MM.1S (cell line): ENCODE data around the gene CD52.

Experiments used
- DNase-seq: peaks from one replicate; pipeline ENCODE4 v3.0.0-alpha.2; 2015
- H2AFZ ChIP-seq: fragments of 300-600 bp; sonication (generic); 2 replicates; pipeline ENCODE4 v1.6.0; 2016; ENCODE audit warnings: antibody characterized with exemption, low read length
- H3F3A ChIP-seq: fragments of 300-600 bp; sonication (generic); 2 replicates; pipeline ENCODE4 v1.6.1; 2016; ENCODE audit warnings: mild to moderate bottlenecking, antibody characterized with exemption, low read length, moderate library complexity, mixed read lengths; ENCODE audit not compliant: insufficient read depth
- H3K27ac ChIP-seq: fragments of 300-600 bp; sonication (generic); 2 replicates; pipeline ENCODE4 v1.5.1; 2016; ENCODE audit warnings: mild to moderate bottlenecking, low read length
- H3K27me3 ChIP-seq: fragments of 300-600 bp; sonication (generic); replicated peaks from 2 replicates; pipeline ENCODE4 v1.6.0; 2016; ENCODE audit warnings: low read length; ENCODE audit not compliant: insufficient read depth
- H3K36me3 ChIP-seq: fragments of 300-600 bp; sonication (generic); replicated peaks from 2 replicates; pipeline ENCODE4 v1.6.1; 2016; ENCODE audit warnings: mild to moderate bottlenecking, low read length, mixed read lengths; ENCODE audit not compliant: insufficient read depth
- H3K4me1 ChIP-seq: fragments of 300-600 bp; sonication (generic); 2 replicates; pipeline ENCODE4 v1.6.1; 2016; ENCODE audit warnings: low read length, mixed read lengths
- H3K4me2 ChIP-seq: fragments of 300-600 bp; sonication (generic); 2 replicates; pipeline ENCODE4 v1.6.0; 2016; ENCODE audit warnings: low read depth, low read length
- H3K4me3 ChIP-seq: fragments of 300-600 bp; sonication (generic); 2 replicates; pipeline ENCODE4 v1.5.1; 2016; ENCODE audit warnings: low read length, mixed read lengths
- H3K79me2 ChIP-seq: fragments of 300-600 bp; sonication (generic); 2 replicates; pipeline ENCODE4 v1.6.1; 2016; ENCODE audit warnings: mixed run types, low read length, mixed read lengths
- H3K9ac ChIP-seq: fragments of 300-600 bp; sonication (generic); 2 replicates; pipeline ENCODE4 v1.6.1; 2016; ENCODE audit warnings: low read length, mixed read lengths
- H3K9me2 ChIP-seq: fragments of 300-600 bp; sonication (generic); replicated peaks from 2 replicates; pipeline ENCODE4 v1.6.1; 2016; ENCODE audit warnings: mild to moderate bottlenecking, low read length, mixed read lengths; ENCODE audit not compliant: insufficient read depth
- H3K9me3 ChIP-seq: fragments of 300-600 bp; sonication (generic); replicated peaks from 2 replicates; pipeline ENCODE4 v1.6.1; 2016; ENCODE audit warnings: mild to moderate bottlenecking, low read length, mixed read lengths; ENCODE audit not compliant: insufficient read depth
- H4K20me1 ChIP-seq: fragments of 300-600 bp; sonication (generic); 2 replicates; pipeline ENCODE4 v1.6.1; 2016; ENCODE audit warnings: mild to moderate bottlenecking, low read length, moderate library complexity, mixed read lengths; ENCODE audit not compliant: insufficient read depth
- EZH2 ChIP-seq: fragments of 300-600 bp; sonication (generic); optimal IDR thresholded peaks from 2 replicates; pipeline ENCODE3; 2017; ENCODE audit warnings: low read depth, mild to moderate bottlenecking, antibody characterized with exemption, low read length, mixed read lengths
- EZH2phosphoT487 ChIP-seq: fragments of 300-600 bp; sonication (generic); IDR thresholded peaks from 2 replicates; pipeline ENCODE4 v1.6.1; 2018; ENCODE audit warnings: antibody characterized with exemption, low read length
- TF ChIP-seq, protein P1 (sequence below): fragments of 300-600 bp; sonication (generic); IDR thresholded peaks from 2 replicates; pipeline ENCODE4 v1.5.1; 2016; ENCODE audit warnings: antibody characterized with exemption, low read length, mixed read lengths

Gene CD52

GRCh38 chr1:26344147-26344920 is 26.6 kb downstream of the CD52 start:
- H3F3A ChIP-seq: no peaks in the 10 kb centered on the region
- H3K79me2 ChIP-seq: no peaks in the 10 kb centered on the region
- H3K4me2 ChIP-seq: no peak overlapping the region
- no peak overlapping the region for H3K27ac ChIP-seq
- H3K9me2 ChIP-seq: no peaks in the 10 kb centered on the region
- H3K4me3 ChIP-seq: no peak overlapping the region
- no peaks in the 10 kb centered on the region for H3K9me3 ChIP-seq
- H3K27me3 ChIP-seq: peaks cover 24% of the 10 kb centered on the region
- H3K4me1 ChIP-seq: no peaks in the 10 kb centered on the region
- H4K20me1 ChIP-seq: no peaks in the 10 kb centered on the region
- H2AFZ ChIP-seq: no peak overlapping the region
- H3K36me3 ChIP-seq: no peaks in the 10 kb centered on the region
- H3K9ac ChIP-seq: no peak overlapping the region
- TF ChIP-seq, protein P1, sequence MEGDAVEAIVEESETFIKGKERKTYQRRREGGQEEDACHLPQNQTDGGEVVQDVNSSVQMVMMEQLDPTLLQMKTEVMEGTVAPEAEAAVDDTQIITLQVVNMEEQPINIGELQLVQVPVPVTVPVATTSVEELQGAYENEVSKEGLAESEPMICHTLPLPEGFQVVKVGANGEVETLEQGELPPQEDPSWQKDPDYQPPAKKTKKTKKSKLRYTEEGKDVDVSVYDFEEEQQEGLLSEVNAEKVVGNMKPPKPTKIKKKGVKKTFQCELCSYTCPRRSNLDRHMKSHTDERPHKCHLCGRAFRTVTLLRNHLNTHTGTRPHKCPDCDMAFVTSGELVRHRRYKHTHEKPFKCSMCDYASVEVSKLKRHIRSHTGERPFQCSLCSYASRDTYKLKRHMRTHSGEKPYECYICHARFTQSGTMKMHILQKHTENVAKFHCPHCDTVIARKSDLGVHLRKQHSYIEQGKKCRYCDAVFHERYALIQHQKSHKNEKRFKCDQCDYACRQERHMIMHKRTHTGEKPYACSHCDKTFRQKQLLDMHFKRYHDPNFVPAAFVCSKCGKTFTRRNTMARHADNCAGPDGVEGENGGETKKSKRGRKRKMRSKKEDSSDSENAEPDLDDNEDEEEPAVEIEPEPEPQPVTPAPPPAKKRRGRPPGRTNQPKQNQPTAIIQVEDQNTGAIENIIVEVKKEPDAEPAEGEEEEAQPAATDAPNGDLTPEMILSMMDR: no peak
- TF ChIP-seq EZH2phosphoT487 (no peak), EZH2 (no peak)
- DNase-seq: no peak

- Histone ChIP-seq H2AFZ (no peak overlapping the region), H3K4me2 (no peak overlapping the region), H3F3A (no peaks in the 10 kb centered on the region), H3K9ac (no peak overlapping the region), H3K4me3 (no peak overlapping the region), H3K9me3 (no peaks in the 10 kb centered on the region), H4K20me1 (no peaks in the 10 kb centered on the region), H3K4me1 (no peaks in the 10 kb centered on the region), H3K9me2 (no peaks in the 10 kb centered on the region), H3K79me2 (no peaks in the 10 kb centered on the region), H3K27ac (no peak overlapping the region), H3K36me3 (no peaks in the 10 kb centered on the region), H3K27me3 (peaks cover 21% of the 10 kb centered on the region)
- no peak for DNase-seq
- TF ChIP-seq, protein P1: no peak
- no peak for TF ChIP-seq EZH2
These were observed 28.0 kb downstream of the CD52 start for GRCh38 chr1:26345718-26346117.

DNA sequence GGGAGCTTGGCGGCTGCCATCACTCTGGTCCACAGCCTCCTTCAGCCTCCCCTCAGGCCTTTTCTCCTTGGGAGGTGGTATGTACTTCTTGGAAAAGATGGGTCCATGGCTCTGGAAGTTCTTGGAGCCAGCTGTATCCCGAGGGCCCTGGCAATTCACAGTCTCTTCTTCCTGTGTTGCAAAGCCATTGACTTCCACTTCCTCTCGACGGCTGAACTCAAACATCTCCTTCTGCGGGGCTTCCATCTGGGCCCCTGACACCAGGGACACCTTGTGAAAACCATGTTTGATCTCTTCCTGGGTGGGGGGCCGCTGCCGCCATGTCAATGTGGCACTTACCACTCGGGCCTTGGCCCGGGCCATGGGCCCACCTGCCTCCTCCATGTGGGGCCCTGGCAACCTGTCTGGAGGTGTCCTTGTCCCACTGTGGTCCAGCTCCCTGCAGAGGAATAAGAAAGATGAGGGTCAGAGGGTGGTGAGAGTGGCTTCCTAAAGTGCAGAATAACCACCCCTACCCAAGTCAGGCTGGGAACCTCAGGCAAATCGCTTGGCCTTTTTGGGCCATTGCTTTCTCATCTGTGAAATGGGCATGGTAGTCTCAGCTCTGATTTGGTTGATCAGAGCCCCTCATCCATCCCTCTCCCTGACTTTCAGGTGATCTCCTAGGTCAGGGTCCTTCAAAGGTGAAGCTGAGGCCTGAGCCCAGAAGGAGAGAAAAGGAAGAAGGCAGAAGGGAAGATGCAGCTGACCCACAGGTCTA is 28.7 kb downstream of the CD52 start:
- no peak overlapping the region for H2AFZ ChIP-seq
- no peak overlapping the region for H3K4me2 ChIP-seq
- H3K36me3 ChIP-seq: no peaks in the 10 kb centered on the region
- DNase-seq: no peak
- no peaks in the 10 kb centered on the region for H3K4me1 ChIP-seq
- H3K79me2 ChIP-seq: no peaks in the 10 kb centered on the region
- TF ChIP-seq, protein P1: no peak
- TF ChIP-seq EZH2 (no peak), EZH2phosphoT487 (no peak)
- peaks cover 21% of the 10 kb centered on the region for H3K27me3 ChIP-seq
- H3K27ac ChIP-seq: no peak overlapping the region
- no peaks in the 10 kb centered on the region for H3K9me3 ChIP-seq
- H4K20me1 ChIP-seq: no peaks in the 10 kb centered on the region
- no peak overlapping the region for H3K9ac ChIP-seq
- no peaks in the 10 kb centered on the region for H3F3A ChIP-seq
- H3K4me3 ChIP-seq: no peak overlapping the region
- no peaks in the 10 kb centered on the region for H3K9me2 ChIP-seq
